NCI-H1105 (cell line): ENCODE data around the gene NT5C.

Experiments
- DNase-seq: peaks from one replicate; lab custom pipeline; 2025; lab: John Stamatoyannopoulos, UW

The NT5C gene

GRCh38 chr17:75093548-75094158, 37.9 kb downstream of the NT5C start:
- DNase-seq: no peak

- no peak for DNase-seq
Observed at GRCh38 chr17:75091855-75092327, 39.7 kb downstream of the NT5C start.

GRCh38 chr17:75090871-75091854, 40.4 kb downstream of the NT5C start:
- no peak for DNase-seq

- no peak for DNase-seq
Observed at GRCh38 chr17:75088465-75089417, 42.8 kb downstream of the NT5C start.

GRCh38 chr17:75087558-75088453, 43.7 kb downstream of the NT5C start, which contains the start of gene SLC16A5:
Gene SLC16A5 (plus strand): TSS chr17:75087954. CDS start chr17:75093637, 5,683 bp downstream.
- DNase-seq: no peak

- DNase-seq: no peak
Observed at GRCh38 chr17:75087182-75087557, 44.4 kb downstream of the NT5C start.

- no peak for DNase-seq
Observed at GRCh38 chr17:75086496-75087181, 44.9 kb downstream of the NT5C start.

GRCh38 chr17:75084039-75084660, 47.4 kb downstream of the NT5C start:
- DNase-seq: no peak

GRCh38 chr17:75082683-75083082, 48.9 kb downstream of the NT5C start:
- DNase-seq: no peak

- no peak for DNase-seq
Observed at GRCh38 chr17:75081611-75082540, 49.7 kb downstream of the NT5C start.
